GM21825 (cell line): ENCODE results near the gene MRPL44.
"Not testable (repeated sequence)": the region's sequence is repeated elsewhere in the genome, so short reads cannot be mapped to it uniquely, and the experiment has no call there.

Experiments
- ATAC-seq: cut with Tn5 transposase; IDR thresholded peaks from one replicate; pipeline ENCODE4 v1.9.1; 2021; ENCODE audit warnings: mild to moderate bottlenecking, moderate library complexity; ENCODE audit not compliant: unreplicated experiment

The MRPL44 gene

GRCh38 chr2:223935459-223936125, 21.7 kb upstream of the MRPL44 start:
- ATAC-seq: no peak

DNA sequence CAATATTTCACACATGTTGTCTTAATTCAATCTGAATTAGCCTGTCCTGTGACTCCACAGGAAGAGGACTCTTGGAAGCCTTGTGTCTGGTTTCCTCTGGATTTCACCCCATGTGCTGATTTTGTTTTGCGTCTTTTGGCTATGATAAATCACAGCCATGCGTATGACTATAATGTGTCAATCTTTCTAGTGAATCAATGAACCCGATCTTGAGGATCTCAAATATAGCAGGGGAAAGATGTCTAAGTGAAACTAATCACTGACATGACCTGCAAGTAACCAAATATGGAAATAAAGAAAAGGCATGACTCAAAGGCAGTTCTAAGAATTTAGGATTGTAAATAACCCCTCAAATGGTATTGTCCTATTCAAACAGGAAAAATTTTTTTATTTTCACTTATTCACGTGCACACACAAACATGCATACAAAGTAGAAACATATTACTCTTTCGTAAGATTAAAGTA, 20.4 kb upstream of the MRPL44 start:
- ATAC-seq: no peak

DNA sequence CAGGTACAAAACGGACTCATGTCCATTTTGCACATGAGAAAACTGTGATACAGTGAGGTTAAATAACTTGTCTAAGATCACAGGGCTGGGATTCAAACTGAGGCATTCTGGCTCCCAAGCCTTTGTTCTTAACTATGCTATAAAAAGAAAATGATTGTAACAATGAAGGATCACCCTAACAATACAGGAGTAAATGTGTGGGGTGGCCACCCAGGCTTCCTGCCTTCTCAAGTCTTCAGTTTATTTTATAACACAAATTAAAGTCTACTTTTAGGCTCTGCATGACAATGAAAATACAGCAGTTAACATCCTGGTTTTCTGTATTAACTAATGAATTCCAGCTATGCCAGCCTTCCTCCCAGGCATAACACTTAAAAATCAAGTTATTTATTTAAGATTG, 19.7 kb upstream of the MRPL44 start:
- no peak for ATAC-seq

DNA sequence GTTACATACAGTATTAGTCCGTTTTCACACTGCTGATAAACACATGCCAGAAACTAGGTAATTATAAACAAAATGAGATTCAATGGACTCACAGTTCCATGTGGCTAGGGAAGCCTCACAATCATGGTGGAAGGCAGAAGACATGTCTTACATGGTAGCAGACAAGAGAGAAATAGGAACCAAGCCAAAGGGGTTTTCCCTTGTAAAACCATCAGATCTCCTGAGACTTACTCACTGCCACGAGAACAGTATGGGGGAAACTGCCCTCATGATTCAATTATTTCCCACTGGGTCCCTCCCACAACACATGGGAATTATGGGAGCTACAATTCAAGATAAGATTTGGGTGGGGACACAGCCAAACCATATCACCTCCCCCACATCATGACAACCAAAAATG, 17.8 kb upstream of the MRPL44 start:
- ATAC-seq: not testable (repeated sequence)

DNA sequence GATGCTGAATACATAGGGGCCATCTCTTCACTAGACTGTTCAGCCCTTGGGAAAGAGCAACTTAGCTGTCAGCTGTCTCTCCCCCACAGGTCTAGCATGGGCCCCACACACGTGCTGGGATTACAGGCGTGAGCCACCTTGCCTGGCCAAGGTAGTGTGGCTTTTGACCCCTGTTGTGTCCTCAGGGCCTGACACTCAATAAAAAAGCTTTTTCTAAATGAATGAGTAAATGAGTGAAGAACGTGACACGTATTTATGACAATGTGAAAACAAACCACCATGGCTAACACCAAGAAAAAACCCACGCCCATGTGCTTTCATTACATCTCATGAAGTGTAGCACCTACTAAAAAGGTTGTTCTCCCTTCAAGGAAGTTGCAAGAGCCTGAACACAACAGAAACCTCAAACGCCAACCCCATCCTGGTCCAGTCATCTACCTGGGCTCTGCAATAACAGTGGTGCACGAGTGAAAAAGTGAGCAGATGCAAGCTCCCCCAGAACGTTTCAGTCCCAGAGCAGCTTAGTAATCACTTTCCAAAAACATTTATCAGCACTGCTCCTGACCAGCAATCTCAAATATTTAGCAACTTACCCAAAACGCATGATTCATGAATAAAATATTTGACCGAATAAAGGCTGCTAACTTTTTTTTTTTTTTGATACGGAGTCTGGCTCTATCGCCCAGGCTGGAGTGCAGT, 15.5 kb upstream of the MRPL44 start:
- peak; percentile 40 for ATAC-seq

- ATAC-seq: no peak
Measured at GRCh38 chr2:223943135-223943534, 14.1 kb upstream of the MRPL44 start.

DNA sequence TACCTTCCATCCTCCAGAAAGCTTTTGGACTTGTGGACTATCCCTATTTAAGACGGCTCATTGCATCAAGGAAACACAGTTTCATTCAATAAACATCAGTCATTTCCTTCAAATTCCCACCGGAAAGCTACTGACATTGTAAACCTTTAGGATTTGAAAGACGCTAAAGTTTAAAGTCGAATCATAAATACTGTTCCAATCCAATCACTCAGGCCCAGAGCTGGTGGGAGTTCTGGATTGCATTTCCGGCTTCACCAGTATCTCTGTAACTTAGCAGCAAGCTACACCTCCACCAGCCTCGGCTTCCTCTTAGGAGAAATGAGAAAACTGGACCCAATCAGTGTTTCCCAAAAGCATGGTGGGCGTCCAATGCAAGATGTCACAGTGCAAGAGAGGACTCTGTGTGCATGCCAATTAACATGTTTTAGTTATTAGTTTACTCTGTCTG, 13.7 kb upstream of the MRPL44 start:
- no peak for ATAC-seq

DNA sequence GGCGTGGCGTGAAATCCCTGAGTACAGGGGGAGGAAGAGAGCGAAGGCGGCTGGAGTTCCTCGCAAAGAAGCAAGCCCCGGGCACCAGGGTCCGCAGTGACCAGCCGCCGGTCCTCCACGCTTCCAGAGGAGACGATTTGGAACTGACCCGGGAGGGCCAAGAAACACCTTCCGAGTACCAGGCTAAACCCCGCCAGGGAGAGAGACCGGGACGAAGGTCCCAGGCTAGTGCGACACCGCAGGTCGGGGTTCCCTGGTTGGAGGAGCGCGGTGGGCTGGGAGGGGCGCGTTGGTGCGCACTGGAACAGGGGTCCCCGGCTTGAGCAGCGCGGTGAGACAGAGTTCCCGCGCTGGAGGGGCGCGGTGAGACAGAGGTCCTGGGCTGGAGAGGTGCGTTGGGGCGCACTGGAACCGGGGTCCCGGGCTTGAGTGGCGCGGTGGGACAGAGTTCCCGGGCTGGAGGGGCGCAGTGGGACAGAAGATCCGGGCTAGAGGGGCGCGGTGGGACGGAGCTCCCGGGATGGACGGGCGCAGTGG, 13.0 kb upstream of the MRPL44 start:
- peak; percentile 24 for ATAC-seq

- peak; percentile 83 for ATAC-seq
Measured at GRCh38 chr2:223944703-223945531, 12.3 kb upstream of the MRPL44 start, which contains the start of gene WDFY1. Gene WDFY1 (minus strand): TSS chr2:223945335. CDS start chr2:223945284, 51 bp downstream.

DNA sequence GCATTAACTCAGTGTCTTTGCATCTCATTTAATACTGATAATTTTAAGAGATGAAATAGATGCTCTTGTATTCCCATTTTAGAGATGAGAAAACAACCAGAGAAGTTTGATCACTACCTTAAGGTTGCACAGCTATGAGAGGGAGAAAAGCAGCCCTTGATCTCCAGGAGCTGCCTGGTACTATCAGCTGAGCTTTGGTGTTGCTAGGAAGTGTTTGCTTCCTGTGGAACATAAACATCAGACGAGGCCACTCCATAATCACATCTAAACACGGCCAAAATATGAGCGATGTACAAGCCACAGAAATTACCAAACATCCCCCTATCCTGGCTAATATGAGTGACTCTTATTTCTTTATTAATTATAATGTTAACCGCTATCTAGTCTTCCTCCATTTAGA, 11.5 kb upstream of the MRPL44 start:
- ATAC-seq: no peak

DNA sequence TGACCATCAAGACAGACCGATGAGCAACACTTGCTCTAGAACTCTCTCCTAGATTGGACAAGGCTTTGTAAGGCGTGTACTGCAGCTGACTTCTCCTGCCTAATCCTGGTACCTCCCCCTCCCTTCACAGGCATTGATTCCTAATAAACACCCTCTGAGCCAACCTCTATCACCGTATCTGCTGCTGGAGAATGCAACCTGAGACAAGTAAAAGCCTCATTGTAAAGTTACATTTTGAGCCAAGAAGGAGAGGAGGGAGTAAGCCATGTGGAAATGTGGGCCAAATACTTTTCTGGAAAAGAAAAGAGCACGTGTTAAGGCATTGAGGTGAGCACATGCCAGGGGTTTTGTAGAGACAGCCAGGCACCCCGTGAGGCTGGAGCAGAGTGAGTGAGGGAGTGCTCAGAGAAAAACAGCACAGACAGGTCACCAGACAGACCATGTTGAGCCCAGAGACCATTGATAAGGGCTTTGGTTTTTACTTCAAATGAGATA, 9.5 kb upstream of the MRPL44 start:
- ATAC-seq: no peak

GRCh38 chr2:223949241-223949840, 7.9 kb upstream of the MRPL44 start:
- no peak for ATAC-seq

DNA sequence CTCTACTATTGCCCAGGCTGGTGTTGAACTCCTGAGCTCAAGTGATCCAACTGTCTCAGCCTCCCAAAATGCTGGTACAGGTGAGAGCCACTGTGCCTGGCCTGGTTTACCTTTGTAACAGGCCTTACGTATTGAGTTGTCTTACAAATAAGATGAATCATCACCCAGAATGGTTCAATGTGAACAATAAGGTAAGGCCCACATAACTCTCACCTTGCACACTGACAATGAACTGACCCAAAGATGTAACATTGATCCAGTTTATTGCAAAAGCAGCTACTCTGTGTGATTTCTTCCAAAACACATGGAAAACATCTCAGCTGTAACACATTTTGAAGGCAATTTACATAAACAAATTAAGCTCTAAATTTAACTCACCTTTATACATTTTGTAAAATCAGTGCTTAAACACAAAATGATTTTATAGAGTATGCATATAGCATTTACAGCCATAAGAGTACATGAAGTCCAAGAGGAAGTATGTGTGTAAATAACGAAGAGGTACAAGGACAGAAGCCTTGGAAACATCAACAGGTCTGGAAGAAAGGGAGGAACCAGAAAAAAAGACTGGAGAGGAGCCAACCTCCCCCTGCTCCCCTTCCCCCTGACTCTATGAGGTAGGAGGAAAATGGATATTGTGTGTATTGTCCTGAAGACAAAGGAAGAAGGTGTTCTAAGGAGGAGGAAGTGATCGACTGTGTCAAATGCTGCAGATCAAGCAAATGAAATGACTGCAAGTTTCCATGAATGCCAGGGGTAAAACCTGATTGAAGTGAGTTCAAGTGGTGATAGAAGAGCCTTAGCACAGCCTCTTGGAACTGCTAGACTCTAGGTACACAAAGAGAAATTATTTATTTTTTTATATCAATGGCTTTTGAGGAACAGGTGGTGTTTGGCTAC, 6.6 kb upstream of the MRPL44 start:
- ATAC-seq: no peak

DNA sequence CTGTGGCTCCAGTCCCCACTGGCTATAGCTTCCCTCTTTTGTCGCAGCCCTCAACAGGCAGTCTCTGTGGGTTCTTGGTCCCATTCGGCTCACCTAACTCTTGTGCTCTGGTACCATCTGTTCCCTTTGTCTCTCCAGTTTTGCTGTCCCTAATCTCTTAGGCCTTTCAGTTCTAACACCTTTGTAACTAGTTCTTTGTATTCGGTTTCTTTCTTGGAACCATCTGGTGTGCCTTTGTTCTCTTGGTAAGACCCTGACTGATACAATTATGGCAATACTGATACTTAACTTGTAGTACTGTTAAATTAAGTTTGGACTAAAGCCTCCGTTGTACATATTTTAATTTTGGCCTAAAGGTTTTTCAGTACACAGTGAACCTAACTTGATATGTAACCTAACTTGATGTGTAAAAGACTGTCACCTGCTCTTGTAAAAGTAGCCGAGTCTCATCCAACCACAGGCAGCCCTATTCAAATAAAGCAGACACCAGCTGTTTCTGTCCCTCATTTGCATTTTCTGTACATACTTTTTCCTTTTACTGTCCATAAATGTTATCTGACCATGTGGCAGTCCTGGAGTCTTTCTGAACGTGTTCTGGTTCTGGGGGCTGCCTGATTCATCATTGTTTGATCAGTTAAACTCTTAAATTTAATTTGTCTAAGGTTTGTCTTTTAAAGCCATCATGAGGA, 4.8 kb upstream of the MRPL44 start:
- peak; percentile 47 for ATAC-seq

DNA sequence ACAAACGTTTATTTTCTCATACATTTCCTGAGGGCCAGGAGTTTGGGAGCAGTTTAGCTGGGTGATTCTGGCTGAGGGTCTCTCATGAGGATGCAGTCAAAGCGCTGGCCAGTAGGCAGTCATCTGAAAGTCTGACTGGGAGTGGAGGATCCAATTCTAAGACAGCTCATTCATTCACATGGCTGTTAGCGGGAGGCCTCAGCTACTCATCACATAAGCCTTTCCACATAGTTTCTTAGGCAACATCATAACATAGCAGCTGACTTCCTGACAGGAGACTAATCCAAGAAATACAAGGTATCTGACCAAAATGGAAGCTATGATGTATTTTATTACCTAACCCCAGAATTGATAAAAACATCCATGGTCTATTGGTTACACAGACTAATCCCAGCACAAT, 2.9 kb upstream of the MRPL44 start:
- no peak for ATAC-seq

DNA sequence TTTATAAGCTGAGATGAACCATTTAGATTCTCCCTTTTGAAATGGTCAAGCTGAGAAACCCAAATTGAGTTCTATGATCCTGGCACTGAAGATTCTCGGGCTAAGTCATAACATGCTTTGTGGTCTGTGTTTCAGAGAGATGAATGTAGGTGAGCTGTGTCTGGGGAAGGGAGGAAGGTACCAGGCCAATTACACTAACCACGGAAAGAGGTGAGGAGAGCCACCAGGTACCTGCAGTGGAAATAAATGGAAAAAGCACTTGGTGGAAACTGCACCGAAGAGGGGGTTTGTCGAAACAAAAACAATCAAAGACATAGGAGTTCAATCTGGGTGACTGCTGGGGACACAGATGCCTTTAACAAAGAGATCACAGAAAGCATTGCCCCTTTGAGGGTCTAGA, 963 bp upstream of the MRPL44 start:
- ATAC-seq: no peak

DNA sequence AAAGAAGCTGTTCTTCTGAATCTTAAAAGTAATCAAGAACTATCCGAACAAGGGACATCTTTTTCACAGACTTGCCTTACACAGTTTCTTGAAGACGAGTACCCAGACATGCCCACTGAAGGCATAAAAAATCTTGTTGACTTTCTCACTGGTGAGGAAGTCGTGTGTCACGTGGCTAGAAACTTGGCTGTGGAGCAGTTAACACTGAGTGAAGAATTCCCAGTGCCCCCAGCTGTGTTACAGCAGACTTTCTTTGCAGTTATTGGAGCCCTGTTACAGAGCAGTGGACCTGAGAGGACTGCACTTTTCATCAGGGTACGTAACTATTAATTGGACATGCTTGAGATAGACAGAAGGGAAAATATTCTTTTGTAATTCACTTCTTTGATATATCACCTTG, 2.4 kb downstream of the MRPL44 start:
- no peak for ATAC-seq

GRCh38 chr2:223967981-223968380, 10.7 kb downstream of the MRPL44 start:
- ATAC-seq: no peak

- no peak for ATAC-seq
Measured at GRCh38 chr2:223969315-223969714, 12.1 kb downstream of the MRPL44 start.
